ENCODE results near the gene ASTN2.

ASTN2 gene

GRCh38 chr9:117300371-117301110 lies 114.3 kb downstream of the ASTN2 start:
- no peak for DNase-seq (ENCODE audit: low read depth)

GRCh38 chr9:117296453-117296852 lies 118.4 kb downstream of the ASTN2 start:
- no peak for DNase-seq (ENCODE audit: low read depth)

DNA sequence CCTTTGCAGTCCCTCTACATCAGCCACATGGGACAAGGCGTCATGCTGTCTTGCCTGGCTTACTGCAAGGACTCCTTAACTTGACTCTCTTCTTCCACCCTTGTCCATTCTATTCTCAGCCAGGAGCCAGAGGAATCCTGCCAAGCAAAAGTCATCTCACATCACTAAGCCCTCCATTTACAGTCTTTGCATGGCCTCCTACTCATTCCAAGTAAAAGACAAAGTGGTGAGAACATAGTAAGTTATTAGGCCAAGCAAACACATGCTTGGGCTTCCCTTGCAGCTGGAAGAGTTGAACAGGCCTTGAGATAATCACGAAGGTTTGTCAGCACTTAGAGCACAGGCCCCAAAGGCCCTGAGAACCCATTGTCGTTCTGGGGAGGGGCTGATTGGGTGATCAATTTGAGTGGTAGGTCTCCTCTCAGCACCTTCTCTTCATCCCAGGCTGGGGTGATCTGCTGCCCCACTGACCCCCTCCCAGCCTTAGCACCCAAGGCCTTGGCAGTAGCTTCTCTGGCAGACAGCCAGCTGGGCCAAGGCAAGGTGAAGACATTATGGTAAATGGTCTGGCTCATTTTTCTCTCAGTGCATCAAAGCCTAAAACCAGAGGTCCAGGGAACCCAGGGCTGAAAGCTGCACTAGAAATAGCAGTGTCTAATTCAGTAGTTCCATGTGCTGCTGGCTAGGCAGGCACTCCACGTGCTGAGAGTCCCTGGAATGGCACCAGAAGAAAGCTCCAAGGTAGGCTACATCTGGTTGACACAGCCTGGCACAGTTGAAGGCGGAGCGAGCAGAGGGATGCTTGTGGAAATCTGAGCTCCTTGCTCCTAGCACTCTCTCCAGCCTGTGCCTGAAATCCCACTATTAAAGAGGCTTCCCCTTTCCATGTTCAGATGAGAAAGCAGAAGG lies 121.4 kb downstream of the ASTN2 start:
- DNase-seq (ENCODE audit: low read depth), result no peak

DNA sequence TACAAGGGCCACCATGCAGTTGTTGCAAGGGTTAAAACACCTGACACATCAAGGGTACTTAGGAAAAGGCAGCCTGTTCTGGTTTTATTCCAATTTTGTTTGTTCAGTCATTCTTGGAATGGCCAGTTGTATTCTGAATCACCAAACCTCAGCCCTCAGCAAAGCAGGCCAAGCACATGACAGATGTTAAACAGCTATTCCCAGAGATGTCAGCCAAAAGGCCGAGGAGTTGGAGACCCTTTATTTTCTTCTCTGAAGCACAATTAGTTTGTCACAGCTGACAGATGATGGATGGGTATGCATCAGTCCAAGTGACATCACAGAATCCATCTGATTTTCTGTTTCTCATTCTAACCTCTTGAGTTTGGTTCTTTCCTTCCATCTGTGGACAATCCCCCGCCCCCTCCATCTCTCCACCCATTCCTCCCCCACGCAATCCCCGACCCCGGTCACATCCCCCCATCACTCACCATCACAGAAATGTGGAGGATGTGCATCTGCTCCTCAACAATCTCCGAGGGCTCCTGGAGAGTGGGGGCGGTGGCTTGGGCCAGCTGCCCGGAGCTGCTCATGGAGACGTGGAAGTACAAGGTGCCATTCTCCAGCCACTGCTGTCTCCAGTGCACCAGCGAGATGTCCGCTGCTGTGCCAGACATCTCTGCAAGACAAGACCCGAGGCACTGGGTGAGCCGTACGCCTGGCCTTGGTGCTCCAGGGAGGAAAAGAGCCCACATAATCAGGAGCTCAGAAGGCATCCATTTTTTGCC lies 123.8 kb downstream of the ASTN2 start:
- no peak for DNase-seq (ENCODE audit: low read depth)

DNA sequence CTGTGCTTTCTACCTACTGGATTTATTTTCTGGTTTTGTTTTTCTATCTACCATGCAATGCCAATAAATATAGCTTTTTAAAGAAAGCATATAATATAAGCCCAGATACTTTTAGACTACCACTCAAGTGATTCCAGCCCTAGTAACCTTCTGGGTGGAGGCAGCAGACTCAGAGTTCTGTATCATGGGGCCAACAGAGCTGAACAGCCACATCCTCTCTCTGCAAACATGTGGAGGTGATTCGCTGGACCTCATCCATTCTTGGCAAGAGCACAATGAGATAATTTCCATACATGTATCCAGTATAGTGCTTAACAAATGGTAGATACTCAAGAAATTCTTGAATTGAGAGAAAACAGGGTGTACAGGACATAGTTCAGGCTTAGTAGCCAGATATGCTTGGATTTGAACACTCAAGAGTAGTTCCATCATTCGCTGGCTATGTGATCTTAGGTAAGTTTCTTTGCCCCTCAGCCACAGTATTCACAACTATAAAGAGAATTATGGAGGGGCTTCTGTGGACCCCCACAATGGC lies 124.5 kb downstream of the ASTN2 start:
- DNase-seq (ENCODE audit: low read depth), result no peak

DNA sequence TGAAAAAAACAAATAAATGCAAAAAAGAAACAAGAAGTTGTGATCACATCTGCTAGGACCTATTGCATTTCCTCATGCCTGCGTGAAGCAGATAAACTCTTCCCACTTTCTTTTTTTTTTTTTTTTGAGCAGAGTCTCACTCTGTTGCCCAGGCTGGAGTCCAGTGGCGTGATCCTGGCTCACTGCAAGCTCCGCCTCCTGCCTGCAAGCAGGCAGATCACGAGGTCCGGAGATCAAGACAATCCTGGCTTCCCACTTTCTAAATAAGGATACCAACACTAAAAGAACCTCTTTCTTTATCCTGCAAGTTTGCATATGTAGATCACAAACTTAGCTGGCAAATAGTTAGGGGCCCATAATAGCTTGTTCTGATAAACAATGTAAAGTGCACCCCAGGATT lies 128.6 kb downstream of the ASTN2 start:
- no peak for DNase-seq (ENCODE audit: low read depth)

GRCh38 chr9:117284414-117284813 lies 130.4 kb downstream of the ASTN2 start:
- no peak for DNase-seq (ENCODE audit: low read depth)

DNA sequence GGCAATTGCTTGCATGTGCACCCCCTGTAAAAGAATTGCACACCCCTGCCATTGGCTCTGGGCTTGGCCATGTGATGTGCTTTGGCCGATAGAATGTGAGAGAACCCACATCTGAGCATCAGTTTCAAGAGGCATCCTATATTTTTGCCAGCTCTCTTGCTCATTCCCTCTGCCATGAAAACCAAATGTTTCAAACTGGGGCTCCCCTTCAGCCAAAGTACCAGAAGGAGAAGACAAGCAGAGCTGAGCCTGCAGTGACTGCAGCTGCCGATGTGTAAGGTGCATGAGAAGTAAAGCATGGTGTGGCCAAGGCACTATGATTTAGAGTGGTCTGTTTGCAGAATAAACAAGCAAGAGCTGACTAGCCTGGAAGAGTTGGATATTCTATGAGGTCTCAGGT lies 132.3 kb downstream of the ASTN2 start:
- no peak for DNase-seq (ENCODE audit: low read depth)

DNA sequence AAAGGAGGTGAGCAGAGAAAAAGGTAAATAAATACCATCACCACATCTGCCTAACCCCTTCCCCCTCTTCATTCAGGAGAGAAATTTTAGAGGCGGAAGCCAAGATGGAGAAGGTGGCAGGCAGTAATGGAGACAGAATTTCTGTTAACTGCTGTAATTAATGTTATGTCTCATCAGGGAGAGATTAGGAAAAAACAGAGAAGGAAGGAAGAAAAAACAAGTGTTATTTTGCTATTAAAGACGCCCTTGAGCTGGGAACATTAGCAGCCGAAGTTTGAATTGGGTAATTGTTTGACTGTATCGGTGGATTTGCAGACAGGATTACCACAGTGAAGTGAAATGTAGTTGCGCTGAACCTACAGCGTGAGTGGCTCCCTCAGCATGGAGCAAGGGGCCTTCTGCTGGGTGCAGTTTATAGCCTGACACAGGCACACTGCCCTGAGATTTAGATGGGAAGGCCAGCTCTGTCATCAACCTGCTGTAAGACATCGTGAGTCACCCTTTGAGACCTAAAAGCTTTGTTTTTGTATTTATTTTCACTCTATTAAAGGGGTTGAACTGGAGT lies 136.3 kb downstream of the ASTN2 start:
- DNase-seq (ENCODE audit: low read depth), result no peak

- no peak for DNase-seq (ENCODE audit: low read depth)
Observed at GRCh38 chr9:117278020-117278419, 136.8 kb downstream of the ASTN2 start.

GRCh38 chr9:117276444-117276843 lies 138.4 kb downstream of the ASTN2 start:
- DNase-seq (ENCODE audit: low read depth), result no peak

GRCh38 chr9:117273612-117274011 lies 141.2 kb downstream of the ASTN2 start:
- no peak for DNase-seq (ENCODE audit: low read depth)

DNA sequence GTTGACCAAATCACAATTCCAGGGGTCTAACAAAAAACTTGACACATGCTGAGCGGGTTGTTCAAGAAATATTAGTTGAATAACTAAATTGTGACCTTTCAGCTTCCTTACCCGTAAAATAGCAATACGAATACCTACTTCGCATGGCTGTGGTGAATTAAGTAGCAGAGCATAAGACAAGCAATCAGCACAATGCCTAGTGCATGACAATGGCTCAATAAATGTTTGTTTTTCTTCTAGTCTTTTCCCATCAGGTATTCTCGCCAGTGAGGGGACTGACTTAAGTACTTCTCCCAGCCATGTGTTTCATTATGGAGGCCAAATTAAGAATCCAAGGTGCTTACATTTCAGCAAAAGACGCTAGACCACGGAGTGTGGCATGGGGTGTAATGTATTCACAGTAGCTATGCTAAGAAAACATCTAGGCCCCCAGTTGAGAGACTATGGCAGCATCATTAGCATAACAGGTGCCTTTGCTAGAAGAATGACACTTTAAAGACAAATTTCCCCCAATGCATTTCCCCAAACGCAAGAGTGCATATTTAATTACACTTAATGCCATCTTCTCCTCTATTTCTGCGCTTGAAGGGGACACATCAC lies 145.9 kb downstream of the ASTN2 start:
- DNase-seq (ENCODE audit: low read depth), result no peak

DNA sequence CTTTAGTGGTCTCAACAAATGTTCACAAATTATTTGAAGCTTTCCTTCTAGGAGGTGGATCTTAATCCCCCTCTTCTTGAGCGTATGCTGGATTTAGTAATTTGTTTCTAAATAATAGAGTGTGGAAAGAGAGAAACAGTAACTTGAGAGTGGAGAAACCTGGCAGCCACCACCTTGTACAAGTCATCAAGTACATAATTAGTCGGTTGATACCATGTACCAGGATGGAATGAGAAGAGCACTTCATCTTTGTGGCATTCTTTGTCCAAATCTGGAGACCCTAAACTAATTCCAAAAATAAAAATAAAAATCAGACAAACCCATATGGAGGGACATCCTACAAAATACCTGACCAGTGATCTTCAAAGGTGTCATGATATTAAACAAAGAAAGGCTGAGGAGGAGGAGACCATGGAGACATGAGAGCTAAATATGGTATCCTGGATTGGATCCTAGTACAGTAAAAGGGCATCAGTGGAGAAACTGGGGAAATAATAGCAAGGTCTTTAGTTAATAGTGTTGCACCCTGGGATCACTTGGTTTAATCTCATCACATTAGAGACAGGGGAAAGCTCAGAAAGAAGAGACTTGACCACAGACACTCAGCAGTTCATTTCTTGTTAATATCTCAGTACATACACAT lies 147.9 kb downstream of the ASTN2 start:
- no peak for DNase-seq (ENCODE audit: low read depth)

GRCh38 chr9:117265253-117265652 lies 149.6 kb downstream of the ASTN2 start:
- DNase-seq (ENCODE audit: low read depth), result no peak

DNA sequence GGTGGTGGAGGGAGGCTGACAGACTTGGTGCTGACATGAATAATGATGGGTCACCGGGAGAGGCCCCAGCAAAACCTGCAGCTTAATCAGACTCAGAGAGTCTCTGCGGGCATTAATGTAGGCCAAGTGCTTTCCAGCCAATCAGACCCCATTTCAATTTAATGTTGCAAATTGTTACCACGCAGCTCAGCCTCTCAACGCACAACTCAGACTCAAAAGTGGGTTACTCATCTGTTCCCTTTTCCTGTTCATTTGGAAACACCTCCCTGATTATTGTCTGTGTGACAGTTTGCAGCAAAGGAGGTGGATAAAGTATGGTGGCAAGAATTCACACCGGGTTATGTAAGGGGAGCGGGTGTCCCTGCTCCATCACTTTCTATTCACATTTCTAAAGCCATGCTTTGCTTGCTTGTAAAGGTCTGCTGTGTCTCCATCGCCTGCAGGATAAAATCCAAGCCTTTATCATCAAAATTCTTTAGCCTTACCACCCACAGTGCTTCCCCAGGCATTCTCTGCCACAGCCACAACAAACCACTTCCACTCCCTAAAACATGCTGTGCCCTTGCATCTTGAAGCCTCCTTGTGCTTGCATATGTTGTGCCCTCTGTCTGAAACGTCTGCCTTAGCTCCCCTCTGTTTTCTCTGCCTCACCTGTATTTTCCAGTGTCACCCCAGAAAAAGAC lies 156.5 kb downstream of the ASTN2 start:
- no peak for DNase-seq (ENCODE audit: low read depth)

DNA sequence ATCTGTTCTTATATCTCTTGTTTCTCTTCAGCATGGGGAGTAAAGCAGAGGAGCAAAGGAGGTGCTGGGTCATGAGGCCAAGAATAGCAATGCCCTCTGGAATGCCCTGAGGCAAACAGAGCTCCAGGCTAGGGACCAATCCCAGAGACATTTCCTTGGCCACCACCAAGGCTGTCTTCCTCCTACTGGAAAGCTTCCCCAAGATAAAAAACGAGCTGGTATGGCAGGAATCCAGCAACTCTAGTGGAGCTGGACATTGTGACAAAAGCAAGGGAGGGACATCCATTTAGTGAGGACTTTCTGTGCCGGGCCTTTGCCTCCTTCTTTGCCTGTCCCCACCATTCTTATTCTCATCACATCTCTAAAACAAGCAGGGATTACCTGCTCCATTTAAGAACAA lies 161.6 kb downstream of the ASTN2 start:
- DNase-seq (ENCODE audit: low read depth), result no peak

- no peak for DNase-seq (ENCODE audit: low read depth)
Observed at GRCh38 chr9:117250610-117251215, 164.1 kb downstream of the ASTN2 start.

GRCh38 chr9:117249799-117250198 lies 165.1 kb downstream of the ASTN2 start:
- no peak for DNase-seq (ENCODE audit: low read depth)

- DNase-seq (ENCODE audit: low read depth), result no peak
Observed at GRCh38 chr9:117247266-117247665, 167.6 kb downstream of the ASTN2 start.

Measured in HS-27A (cell line).